ENCODE results near the gene MAN1C1. TPM values are rescaled to one million over a fixed set of nuclear protein-coding genes. Genes with fewer than 3 reads are reported as not detected.

Gene MAN1C1
- total and polyA plus RNA-seq, 2 donors (not counting 3 experiments of a cell fraction or from before 2014, with no cell fraction given): 1.5 to 4.0 TPM

GRCh38 chr1:25707280-25708016, 90.9 kb downstream of the MAN1C1 start:
- intact Hi-C loops (cut with micrococcal nuclease) (no loop called here), dilution Hi-C loops (cut with MboI; ENCODE audit: extremely low pct_ligation_motif_present, low sequenced_read_pairs) (no loop called here)
- ChIA-PET POLR2A (no interaction called here), CTCF (no interaction called here)
- Histone ChIP-seq H3K4me2 (ENCODE audit: insufficient read depth, low read length) (no peak overlapping the region), H4K20me1 (replicated peaks; ENCODE audit: control insufficient read depth, extremely low read depth, insufficient read depth, low read length) (no peaks in the 10 kb centered on the region), H2AFZ (ENCODE audit: low read depth, low read length) (no peak overlapping the region), H3K9me1 (replicated peaks; ENCODE audit: control insufficient read depth, extremely low read depth, insufficient read depth, low read length) (no peaks in the 10 kb centered on the region), H3K9me3 (replicated peaks; ENCODE audit: control insufficient read depth, insufficient read depth, low read length) (no peaks in the 10 kb centered on the region), H3K27ac (ENCODE audit: insufficient read depth, low read depth, low read length) (no peak overlapping the region), H3K4me1 (ENCODE audit: control insufficient read depth, extremely low read depth, insufficient read depth, low read length) (no peaks in the 10 kb centered on the region), H3K36me3 (ENCODE audit: control insufficient read depth in 2 of 2, extremely low read depth in 1 of 2, insufficient read depth in 2 of 2, low read length in 2 of 2) (no peaks in the 10 kb centered on the region), H3K27me3 (ENCODE audit: control insufficient read depth in 2 of 2, insufficient read depth in 2 of 2, low read length in 2 of 2) (peaks cover 4 to 15% of the 10 kb centered on the region in 2 experiments), H3K4me3 (replicated peaks in 1 of 3; ENCODE audit: insufficient read depth in 1 of 3, low read depth in 1 of 3, low read length in 3 of 3) (no peak overlapping the region), H3K9ac (replicated peaks; ENCODE audit: extremely low read depth, insufficient read depth, low read length) (no peak overlapping the region), H3K79me2 (ENCODE audit: control insufficient read depth, insufficient read depth, low read length) (no peaks in the 10 kb centered on the region)
- TF ChIP-seq JUN (IDR thresholded peaks at IDR 0.05; ENCODE audit: borderline replicate concordance, insufficient read depth, insufficient read length, low read depth): no peak
- TF ChIP-seq MAX (IDR thresholded peaks at IDR 0.05; ENCODE audit: insufficient read depth, insufficient read length): no peak
- no peak for TF ChIP-seq MYC (IDR thresholded peaks at IDR 0.05; ENCODE audit: low read depth, low read length)
- TF ChIP-seq EZH2 (IDR thresholded peaks at IDR 0.05; ENCODE audit: borderline replicate concordance, low read depth, low read length, severe bottlenecking): no peak
- TF ChIP-seq POLR2AphosphoS5 (IDR thresholded peaks at IDR 0.05; ENCODE audit: insufficient read depth, low read depth, low read length): no peak
- no peak for TF ChIP-seq CTCF (IDR thresholded peaks at IDR 0.05; ENCODE audit: extremely low read depth in 1 of 2, insufficient read depth in 1 of 2, low read depth in 1 of 2, low read length in 2 of 2)
- TF ChIP-seq POLR2A (IDR thresholded peaks at IDR 0.05; ENCODE audit: low read depth, low read length): no peak
- no peak for TF ChIP-seq GATA2 (IDR thresholded peaks at IDR 0.05; ENCODE audit: insufficient read depth, insufficient read length, low read depth, low read length)
- no peak for TF ChIP-seq FOS (IDR thresholded peaks at IDR 0.05; ENCODE audit: borderline replicate concordance, insufficient read depth, low read length)
- no TSS peak for BruUV-seq (replicated peaks)
- no peak for DNase-seq (ENCODE audit: low read depth, low spot score)
- FAIRE-seq: no peak

Measured in endothelial cell of umbilical vein (primary cell).